ENCODE measurements around the gene CSTF2. TPM values are rescaled to one million over a fixed set of nuclear protein-coding genes. Genes with fewer than 3 reads are reported as not detected.
A peak's percentile ranks its signal among the peaks of the same experiment; 100 is the strongest.
"Not testable (repeated sequence)": the region's sequence is repeated elsewhere in the genome, so short reads cannot be mapped to it uniquely, and the experiment has no call there.

The CSTF2 gene
- total RNA-seq (10 to 100 TPM in 3 of 5 experiments, 1 to 10 TPM in 2; 8.6 to 41.8 (median 16.1) TPM), polyA plus RNA-seq (10 to 100 TPM in 1 of 2 donors, 1 to 10 TPM in 1; 9.4 to 19.5 TPM), total RNA-seq (13.2 reads per million, percentile 41 among the genes with 10 or more reads in this experiment)

GRCh38 chrX:100819837-100820666, at the start of gene CSTF2:
Gene CSTF2, plus strand, starts transcription at chrX:100820391. Its CDS starts 26 bp downstream, at chrX:100820417.
- Histone ChIP-seq H3K27ac (ENCODE audit: low read depth, low read length) (peak within 1 kb of the TSS; percentile 80), H3K4me3 (ENCODE audit: low read length) (peak within 1 kb of the TSS; percentile 68), H3K9me3 (ENCODE audit: control insufficient read depth in 2 of 3, low read length in 3 of 3) (no peaks in the 10 kb centered on the region), H3K4me1 (ENCODE audit: control insufficient read depth in 2 of 2, insufficient read depth in 2 of 2, low read length in 2 of 2) (no peaks in the 10 kb centered on the region), H3K27me3 (ENCODE audit: control insufficient read depth in 2 of 2, insufficient read depth in 2 of 2, low read length in 2 of 2) (no peaks in the 10 kb centered on the region), H3K36me3 (ENCODE audit: control insufficient read depth in 2 of 3, insufficient read depth in 3 of 3, low read length in 3 of 3) (peaks cover 0 to 16% (median 0%) of the 10 kb centered on the region in 3 experiments)
- Mint-ChIP-seq H3K27me3 (peaks cover 0 to 12% (median 4%) of the 10 kb centered on the region in 5 donors), H3K4me3 (peak within 1 kb of the TSS; percentile 85 to 96 (median 91)), H3K9me3 (no peaks in the 10 kb centered on the region), H3K27ac (peak within 1 kb of the TSS; percentile 85 to 97 (median 93)), H3K36me3 (peaks cover 0 to 16% (median 10%) of the 10 kb centered on the region in 5 donors), H3K4me1 (peaks cover 5 to 10% (median 6%) of the 10 kb centered on the region in 7 donors)
- peak; percentile 98 for ATAC-seq
- POLR2A ChIA-PET, result interaction anchor here (0.5 to 1.2 kb wide), 5 partner anchors 9 to 1112 kb away, joined by 3 to 4 read pairs (median 3); partner anchors contain the start of genes CENPI and ZMAT1
- CTCF ChIA-PET, result no interaction called here
- peak; percentile 58 to 87 (median 81) for DNase-seq
- intact Hi-C loops (cut with micrococcal nuclease), result loop anchor here (1.0 to 10.0 kb wide), 12 partner anchors 9 to 1111 kb away; partner anchors contain the start of genes HNRNPH2 (in 2 of the 2), TIMM8A (in 2 of the 2), XKRX (in 2 of the 2) and GLA (in 1 of the 2)

GRCh38 chrX:100796371-100796770, 23.8 kb upstream of the CSTF2 start:
- H3K27ac ChIP-seq (ENCODE audit: low read depth, low read length); POLR2A ChIA-PET; DNase-seq; H3K27ac Mint-ChIP-seq; H3K4me3 ChIP-seq (ENCODE audit: low read length); H3K9me3 ChIP-seq (ENCODE audit: control insufficient read depth in 2 of 3, low read length in 3 of 3); H3K27me3 Mint-ChIP-seq; ATAC-seq; H3K4me1 ChIP-seq (ENCODE audit: control insufficient read depth in 2 of 2, insufficient read depth in 2 of 2, low read length in 2 of 2); H3K36me3 ChIP-seq (ENCODE audit: control insufficient read depth in 2 of 3, insufficient read depth in 3 of 3, low read length in 3 of 3); CTCF ChIA-PET; H3K27me3 ChIP-seq (ENCODE audit: control insufficient read depth in 2 of 2, insufficient read depth in 2 of 2, low read length in 2 of 2); H3K4me3 Mint-ChIP-seq; H3K36me3 Mint-ChIP-seq; H3K4me1 Mint-ChIP-seq; intact Hi-C loops (cut with micrococcal nuclease); H3K9me3 Mint-ChIP-seq: not testable (repeated sequence)

GRCh38 chrX:100797359-100797758, 22.8 kb upstream of the CSTF2 start:
- Mint-ChIP-seq H3K27me3 (no peaks in the 10 kb centered on the region), H3K4me3 (no peak overlapping the region), H3K36me3 (no peaks in the 10 kb centered on the region), H3K9me3 (peaks cover 0 to 1% (median 0%) of the 10 kb centered on the region in 11 donors), H3K4me1 (no peaks in the 10 kb centered on the region), H3K27ac (no peak overlapping the region)
- ChIA-PET CTCF (no interaction called here), POLR2A (no interaction called here)
- no peak overlapping the region for H3K4me3 ChIP-seq (ENCODE audit: low read length)
- H3K36me3 ChIP-seq (ENCODE audit: control insufficient read depth in 2 of 3, insufficient read depth in 3 of 3, low read length in 3 of 3), result no peaks in the 10 kb centered on the region
- ATAC-seq (no peak), DNase-seq (no peak)
- no peaks in the 10 kb centered on the region for H3K4me1 ChIP-seq (ENCODE audit: control insufficient read depth in 2 of 2, insufficient read depth in 2 of 2, low read length in 2 of 2)
- intact Hi-C loops (cut with micrococcal nuclease), result no loop called here
- no peaks in the 10 kb centered on the region for H3K9me3 ChIP-seq (ENCODE audit: control insufficient read depth in 2 of 3, low read length in 3 of 3)
- H3K27ac ChIP-seq (ENCODE audit: low read depth, low read length), result no peak overlapping the region
- no peaks in the 10 kb centered on the region for H3K27me3 ChIP-seq (ENCODE audit: control insufficient read depth in 2 of 2, insufficient read depth in 2 of 2, low read length in 2 of 2)

- Histone ChIP-seq H3K27ac (ENCODE audit: low read depth, low read length) (no peak overlapping the region), H3K27me3 (ENCODE audit: control insufficient read depth in 2 of 2, insufficient read depth in 2 of 2, low read length in 2 of 2) (no peaks in the 10 kb centered on the region), H3K4me1 (ENCODE audit: control insufficient read depth in 2 of 2, insufficient read depth in 2 of 2, low read length in 2 of 2) (no peaks in the 10 kb centered on the region), H3K9me3 (ENCODE audit: control insufficient read depth in 2 of 3, low read length in 3 of 3) (no peaks in the 10 kb centered on the region), H3K36me3 (ENCODE audit: control insufficient read depth in 2 of 3, insufficient read depth in 3 of 3, low read length in 3 of 3) (no peaks in the 10 kb centered on the region), H3K4me3 (ENCODE audit: low read length) (no peak overlapping the region)
- no peak overlapping the region for H3K27ac Mint-ChIP-seq
- ATAC-seq (no peak), DNase-seq (no peak)
- H3K4me3 Mint-ChIP-seq, result no peak overlapping the region
- CTCF ChIA-PET, result no interaction called here
- no peaks in the 10 kb centered on the region for H3K4me1 Mint-ChIP-seq
- POLR2A ChIA-PET, result no interaction called here
- H3K27me3 Mint-ChIP-seq, result peaks cover 0 to 2% (median 0%) of the 10 kb centered on the region in 5 donors
- no peaks in the 10 kb centered on the region for H3K36me3 Mint-ChIP-seq
- H3K9me3 Mint-ChIP-seq, result peaks cover 0 to 1% (median 0%) of the 10 kb centered on the region in 11 donors
- intact Hi-C loops (cut with micrococcal nuclease), result no loop called here
Measured at GRCh38 chrX:100798484-100799214, 21.5 kb upstream of the CSTF2 start.

GRCh38 chrX:100802843-100803242, 17.3 kb upstream of the CSTF2 start:
- intact Hi-C loops (cut with micrococcal nuclease), result no loop called here
- H3K4me3 Mint-ChIP-seq, result no peak overlapping the region
- no peak for DNase-seq
- H3K4me1 ChIP-seq (ENCODE audit: control insufficient read depth in 2 of 2, insufficient read depth in 2 of 2, low read length in 2 of 2), result no peaks in the 10 kb centered on the region
- no peaks in the 10 kb centered on the region for H3K27me3 ChIP-seq (ENCODE audit: control insufficient read depth in 2 of 2, insufficient read depth in 2 of 2, low read length in 2 of 2)
- peaks cover 0 to 18% (median 0%) of the 10 kb centered on the region in 5 donors for H3K27me3 Mint-ChIP-seq
- H3K27ac Mint-ChIP-seq, result no peak overlapping the region
- no peak for ATAC-seq
- ChIA-PET POLR2A (no interaction called here), CTCF (no interaction called here)
- no peaks in the 10 kb centered on the region for H3K36me3 Mint-ChIP-seq
- H3K27ac ChIP-seq (ENCODE audit: low read depth, low read length), result no peak overlapping the region
- no peaks in the 10 kb centered on the region for H3K9me3 ChIP-seq (ENCODE audit: control insufficient read depth in 2 of 3, low read length in 3 of 3)
- H3K36me3 ChIP-seq (ENCODE audit: control insufficient read depth in 2 of 3, insufficient read depth in 3 of 3, low read length in 3 of 3), result no peaks in the 10 kb centered on the region
- peaks cover 0 to 30% (median 8%) of the 10 kb centered on the region in 11 donors for H3K9me3 Mint-ChIP-seq
- no peaks in the 10 kb centered on the region for H3K4me1 Mint-ChIP-seq
- no peak overlapping the region for H3K4me3 ChIP-seq (ENCODE audit: low read length)

- Histone ChIP-seq H3K27ac (ENCODE audit: low read depth, low read length) (no peak overlapping the region), H3K4me3 (ENCODE audit: low read length) (no peak overlapping the region), H3K27me3 (ENCODE audit: control insufficient read depth in 2 of 2, insufficient read depth in 2 of 2, low read length in 2 of 2) (no peaks in the 10 kb centered on the region), H3K36me3 (ENCODE audit: control insufficient read depth in 2 of 3, insufficient read depth in 3 of 3, low read length in 3 of 3) (no peaks in the 10 kb centered on the region), H3K4me1 (ENCODE audit: control insufficient read depth in 2 of 2, insufficient read depth in 2 of 2, low read length in 2 of 2) (no peaks in the 10 kb centered on the region), H3K9me3 (ENCODE audit: control insufficient read depth in 2 of 3, low read length in 3 of 3) (no peaks in the 10 kb centered on the region)
- Mint-ChIP-seq H3K27ac (no peak overlapping the region), H3K27me3 (peaks cover 2 to 24% (median 16%) of the 10 kb centered on the region in 5 donors), H3K36me3 (no peaks in the 10 kb centered on the region), H3K4me1 (no peaks in the 10 kb centered on the region), H3K9me3 (peaks cover 0 to 40% (median 9%) of the 10 kb centered on the region in 11 donors), H3K4me3 (no peak overlapping the region)
- intact Hi-C loops (cut with micrococcal nuclease), result no loop called here
- DNase-seq, result no peak
- ChIA-PET CTCF (no interaction called here), POLR2A (no interaction called here)
- no peak for ATAC-seq
Measured at GRCh38 chrX:100804780-100805179, 15.4 kb upstream of the CSTF2 start.
